K562 (cell line): Measurements from ENCODE around the gene DSG2. TPM values are rescaled to one million over a fixed set of nuclear protein-coding genes. Genes with fewer than 3 reads are reported as not detected.

Experiments
- BMI1 ChIP-seq: fragments of 150-350 bp; IDR thresholded peaks from 2 replicates; pipeline ENCODE4 v1.6.1; 2014; ENCODE audit warnings: low read length
- BRD9 ChIP-seq: fragments of 450-650 bp; IDR thresholded peaks from 2 replicates; pipeline ENCODE4 v1.6.1; 2018; ENCODE audit warnings: low read depth; ENCODE audit not compliant: partially characterized antibody
- E2F3 ChIP-seq: fragments of 250-450 bp; sonication (Bioruptor Pico); IDR thresholded peaks from 2 replicates; pipeline ENCODE4 v1.4.0; 2020; ENCODE audit warnings: mild to moderate bottlenecking
- ELF1 ChIP-seq: fragments of 200-800 bp; sonication (Bioruptor generic); IDR thresholded peaks from 2 replicates; pipeline ENCODE4 v1.6.1; 2016; ENCODE audit warnings: missing genetic modification characterization, missing compliant biosample characterization
- HDAC8 ChIP-seq: fragments of 450-650 bp; IDR thresholded peaks from 2 replicates; pipeline ENCODE4 v1.6.1; 2016; ENCODE audit warnings: mild to moderate bottlenecking, missing genetic modification characterization, moderate library complexity, missing compliant biosample characterization
- HLTF ChIP-seq: fragments of 450-650 bp; IDR thresholded peaks from 2 replicates; pipeline ENCODE4 v1.6.1; 2016
- MEF2D ChIP-seq: conservative IDR thresholded peaks from 2 replicates; pipeline ENCODE4 v1.6.1; 2016; ENCODE audit warnings: low read depth, missing genetic modification characterization, missing compliant biosample characterization
- NR3C1 ChIP-seq: sonication (generic); formaldehyde crosslinking; IDR thresholded peaks from 2 replicates; pipeline ENCODE4 v1.8.1; 2022; ENCODE audit warnings: missing genetic modification reagents
- POLR3G ChIP-seq: IDR thresholded peaks from 2 replicates; pipeline ENCODE4 v1.6.1; 2011; ENCODE audit not compliant: insufficient read length, insufficient replicate concordance; ENCODE audit errors: extremely low read depth
- ZNF24 ChIP-seq: fragments of 450-650 bp; IDR thresholded peaks from 2 replicates; pipeline ENCODE4 v1.6.1; 2016
- polyA plus RNA-seq, 8 experiments: library from polyadenylated mRNA; depleted of rRNA in 4 of 8; stranded (reverse) in 5 of 8; unstranded in 3 of 8; fragments of >200 nt; fragmentation: Nextera tagmentation in 2 of 8; fragmentation: Illumina TruSeq in 1 of 8; extraction: Ambion mirVana in 2 of 8; extraction: Trizol in 1 of 8; gene quantifications; 2 replicates each; pipeline versions ENCODE4 v1.2.1 to v1.2.3, GENCODE V29; 2011 to 2014; ENCODE audit warnings: inconsistent platforms in 1 of 8, missing spikeins in 1 of 8
- total RNA-seq, 7 experiments: library from RNA; depleted of rRNA in 6 of 7; stranded (reverse); fragments of >200 nt in 6 of 7; fragmentation: Illumina TruSeq in 2 of 7; extraction: Trizol in 2 of 7; gene quantifications; 2 replicates each; pipeline versions ENCODE4 v1.2.1 to v1.2.3, GENCODE V29; 2011 to 2021; ENCODE audit warnings: low replicate concordance in 1 of 7
- TF ChIP-seq, protein P1 (sequence below): fragments of 250-450 bp; sonication (Bioruptor Pico); IDR thresholded peaks from 2 replicates; pipeline ENCODE4 v1.5.0; 2020; ENCODE audit warnings: mild to moderate bottlenecking
- TF ChIP-seq, protein P2 (sequence below): sonication (generic); formaldehyde crosslinking; IDR thresholded peaks from 2 replicates; pipeline ENCODE4 v1.8.0; 2022; ENCODE audit warnings: missing genetic modification reagents, mild to moderate bottlenecking, borderline replicate concordance
- TF ChIP-seq, protein P3 (sequence below): sonication (generic); formaldehyde crosslinking; IDR thresholded peaks from 2 replicates; pipeline ENCODE4 v1.9.0; 2022; ENCODE audit warnings: mild to moderate bottlenecking, missing genetic modification reagents

Gene DSG2
- total and polyA plus RNA-seq, 9 of the 15 experiments (the other 6 are each of a cell fraction or from before 2014, with no cell fraction given): 16.9 to 68.6 (median 41.3) TPM

DNA sequence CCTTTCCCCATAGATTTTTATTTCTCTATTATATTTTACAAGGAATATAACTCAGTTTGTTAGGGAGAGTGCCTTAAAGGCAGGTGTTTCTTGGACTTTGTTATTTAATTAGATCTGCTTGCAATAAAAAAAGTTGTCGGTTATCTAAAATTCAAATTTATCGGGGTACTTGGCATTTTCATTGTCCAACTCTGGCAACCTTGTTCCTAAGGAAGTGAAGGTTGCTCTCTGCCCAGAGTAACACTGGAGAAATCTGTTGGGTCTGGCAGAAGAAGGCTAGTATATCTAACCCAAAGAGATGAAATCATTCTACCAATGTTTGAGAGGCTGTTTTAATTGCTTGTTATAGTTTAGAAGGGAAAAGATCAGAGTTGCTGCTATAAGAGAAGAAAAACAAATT, 50.9 kb downstream of the DSG2 start (continued):
- TF ChIP-seq, protein P1, sequence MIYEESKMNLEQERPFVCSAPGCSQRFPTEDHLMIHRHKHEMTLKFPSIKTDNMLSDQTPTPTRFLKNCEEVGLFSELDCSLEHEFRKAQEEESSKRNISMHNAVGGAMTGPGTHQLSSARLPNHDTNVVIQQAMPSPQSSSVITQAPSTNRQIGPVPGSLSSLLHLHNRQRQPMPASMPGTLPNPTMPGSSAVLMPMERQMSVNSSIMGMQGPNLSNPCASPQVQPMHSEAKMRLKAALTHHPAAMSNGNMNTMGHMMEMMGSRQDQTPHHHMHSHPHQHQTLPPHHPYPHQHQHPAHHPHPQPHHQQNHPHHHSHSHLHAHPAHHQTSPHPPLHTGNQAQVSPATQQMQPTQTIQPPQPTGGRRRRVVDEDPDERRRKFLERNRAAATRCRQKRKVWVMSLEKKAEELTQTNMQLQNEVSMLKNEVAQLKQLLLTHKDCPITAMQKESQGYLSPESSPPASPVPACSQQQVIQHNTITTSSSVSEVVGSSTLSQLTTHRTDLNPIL (CRISPR knock-in tag): no peak
- TF ChIP-seq POLR3G (no peak), MEF2D (tag) (no peak), BRD9 (no peak), HDAC8 (tag) (no peak), HLTF (no peak), E2F3 (CRISPR knock-in tag) (no peak), NR3C1 (CRISPR knock-in tag) (no peak), BMI1 (no peak), ELF1 (tag) (no peak), ZNF24 (no peak)
- TF ChIP-seq, protein P2, sequence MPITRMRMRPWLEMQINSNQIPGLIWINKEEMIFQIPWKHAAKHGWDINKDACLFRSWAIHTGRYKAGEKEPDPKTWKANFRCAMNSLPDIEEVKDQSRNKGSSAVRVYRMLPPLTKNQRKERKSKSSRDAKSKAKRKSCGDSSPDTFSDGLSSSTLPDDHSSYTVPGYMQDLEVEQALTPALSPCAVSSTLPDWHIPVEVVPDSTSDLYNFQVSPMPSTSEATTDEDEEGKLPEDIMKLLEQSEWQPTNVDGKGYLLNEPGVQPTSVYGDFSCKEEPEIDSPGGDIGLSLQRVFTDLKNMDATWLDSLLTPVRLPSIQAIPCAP (CRISPR knock-in tag): no peak
- TF ChIP-seq, protein P3, sequence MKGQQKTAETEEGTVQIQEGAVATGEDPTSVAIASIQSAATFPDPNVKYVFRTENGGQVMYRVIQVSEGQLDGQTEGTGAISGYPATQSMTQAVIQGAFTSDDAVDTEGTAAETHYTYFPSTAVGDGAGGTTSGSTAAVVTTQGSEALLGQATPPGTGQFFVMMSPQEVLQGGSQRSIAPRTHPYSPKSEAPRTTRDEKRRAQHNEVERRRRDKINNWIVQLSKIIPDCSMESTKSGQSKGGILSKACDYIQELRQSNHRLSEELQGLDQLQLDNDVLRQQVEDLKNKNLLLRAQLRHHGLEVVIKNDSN: no peak
